ENCODE measurements around the gene GOLGA5.

GOLGA5 gene

DNA sequence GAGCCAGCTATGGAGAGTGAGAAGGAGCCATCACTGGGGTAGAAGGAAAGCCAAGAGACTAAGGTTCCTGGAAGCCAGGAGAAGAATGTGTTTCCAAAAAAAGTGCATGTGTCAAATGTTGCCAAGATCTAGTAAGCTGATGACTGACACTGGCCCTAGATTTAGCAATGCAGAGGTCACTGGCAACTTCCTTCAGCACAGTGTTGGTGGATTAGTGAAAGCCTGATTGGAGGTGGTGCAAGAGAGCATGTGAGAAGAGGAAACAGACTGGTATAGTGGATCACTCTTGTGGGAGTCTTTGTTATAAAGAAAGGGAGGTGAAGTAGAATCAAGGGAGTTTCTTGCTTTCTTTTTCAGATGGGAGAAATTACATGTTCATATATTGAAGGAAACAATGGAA is 94.8 kb downstream of the GOLGA5 start:
- TF ChIP-seq, protein P1, sequence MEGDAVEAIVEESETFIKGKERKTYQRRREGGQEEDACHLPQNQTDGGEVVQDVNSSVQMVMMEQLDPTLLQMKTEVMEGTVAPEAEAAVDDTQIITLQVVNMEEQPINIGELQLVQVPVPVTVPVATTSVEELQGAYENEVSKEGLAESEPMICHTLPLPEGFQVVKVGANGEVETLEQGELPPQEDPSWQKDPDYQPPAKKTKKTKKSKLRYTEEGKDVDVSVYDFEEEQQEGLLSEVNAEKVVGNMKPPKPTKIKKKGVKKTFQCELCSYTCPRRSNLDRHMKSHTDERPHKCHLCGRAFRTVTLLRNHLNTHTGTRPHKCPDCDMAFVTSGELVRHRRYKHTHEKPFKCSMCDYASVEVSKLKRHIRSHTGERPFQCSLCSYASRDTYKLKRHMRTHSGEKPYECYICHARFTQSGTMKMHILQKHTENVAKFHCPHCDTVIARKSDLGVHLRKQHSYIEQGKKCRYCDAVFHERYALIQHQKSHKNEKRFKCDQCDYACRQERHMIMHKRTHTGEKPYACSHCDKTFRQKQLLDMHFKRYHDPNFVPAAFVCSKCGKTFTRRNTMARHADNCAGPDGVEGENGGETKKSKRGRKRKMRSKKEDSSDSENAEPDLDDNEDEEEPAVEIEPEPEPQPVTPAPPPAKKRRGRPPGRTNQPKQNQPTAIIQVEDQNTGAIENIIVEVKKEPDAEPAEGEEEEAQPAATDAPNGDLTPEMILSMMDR (IDR thresholded peaks at IDR 0.05; ENCODE audit: low read depth, low read length) = no peak
- H3K4me3 ChIP-seq (ENCODE audit: low read depth, low read length) = no peak overlapping the region

All from WI38 (cell line).